Measurements from ENCODE around the gene KRT82. TPM values are rescaled to one million over a fixed set of nuclear protein-coding genes. Genes with fewer than 3 reads are reported as not detected.

The KRT82 gene
- total and polyA plus RNA-seq, 8 donors: not detected

DNA sequence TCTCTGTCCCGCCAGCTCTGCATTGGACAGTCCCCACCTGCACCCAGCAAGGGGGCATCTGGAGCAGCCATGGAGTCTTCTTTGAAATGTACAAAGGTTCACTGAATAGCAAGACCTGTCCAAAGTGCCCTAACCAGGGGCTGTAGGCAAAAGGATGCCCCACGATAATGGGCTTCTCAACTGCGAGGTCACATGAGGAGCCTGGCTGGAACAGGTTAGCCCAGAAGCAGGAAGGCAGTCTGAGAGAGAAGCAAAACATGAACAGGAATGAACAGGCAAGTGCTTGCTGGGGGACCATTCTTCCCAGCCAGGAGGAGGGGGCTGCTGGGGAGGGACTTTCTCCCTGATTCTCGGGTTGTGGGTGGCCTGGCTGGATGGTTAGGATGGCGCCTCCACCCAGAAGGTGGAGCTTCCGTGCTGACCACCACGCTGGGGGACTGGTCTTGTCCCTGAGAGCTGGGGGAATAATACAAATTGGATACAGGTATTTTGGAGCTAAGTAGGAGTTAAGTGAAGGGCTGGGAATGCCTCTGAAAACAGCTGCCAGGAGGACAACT, 46.0 kb downstream of the KRT82 start:
- Histone ChIP-seq H3K27ac (no peak overlapping the region), H3K9me3 (no peaks in the 10 kb centered on the region), H3K4me3 (no peak overlapping the region), H3K4me1 (no peaks in the 10 kb centered on the region), H3K27me3 (no peaks in the 10 kb centered on the region), H3K36me3 (no peaks in the 10 kb centered on the region)
- intact Hi-C loops (cut with DNase I): no loop called here
- no peak for ATAC-seq
- FAIRE-seq: no peak
- 87 to 90% methylated on average over 7 of the region's 7 CpGs for WGBS, 2 donors
- peak in 1 of 6 donors; percentile 43 for DNase-seq
- TF ChIP-seq, protein P1, sequence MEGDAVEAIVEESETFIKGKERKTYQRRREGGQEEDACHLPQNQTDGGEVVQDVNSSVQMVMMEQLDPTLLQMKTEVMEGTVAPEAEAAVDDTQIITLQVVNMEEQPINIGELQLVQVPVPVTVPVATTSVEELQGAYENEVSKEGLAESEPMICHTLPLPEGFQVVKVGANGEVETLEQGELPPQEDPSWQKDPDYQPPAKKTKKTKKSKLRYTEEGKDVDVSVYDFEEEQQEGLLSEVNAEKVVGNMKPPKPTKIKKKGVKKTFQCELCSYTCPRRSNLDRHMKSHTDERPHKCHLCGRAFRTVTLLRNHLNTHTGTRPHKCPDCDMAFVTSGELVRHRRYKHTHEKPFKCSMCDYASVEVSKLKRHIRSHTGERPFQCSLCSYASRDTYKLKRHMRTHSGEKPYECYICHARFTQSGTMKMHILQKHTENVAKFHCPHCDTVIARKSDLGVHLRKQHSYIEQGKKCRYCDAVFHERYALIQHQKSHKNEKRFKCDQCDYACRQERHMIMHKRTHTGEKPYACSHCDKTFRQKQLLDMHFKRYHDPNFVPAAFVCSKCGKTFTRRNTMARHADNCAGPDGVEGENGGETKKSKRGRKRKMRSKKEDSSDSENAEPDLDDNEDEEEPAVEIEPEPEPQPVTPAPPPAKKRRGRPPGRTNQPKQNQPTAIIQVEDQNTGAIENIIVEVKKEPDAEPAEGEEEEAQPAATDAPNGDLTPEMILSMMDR (IDR thresholded peaks at IDR 0.05): no peak

DNA sequence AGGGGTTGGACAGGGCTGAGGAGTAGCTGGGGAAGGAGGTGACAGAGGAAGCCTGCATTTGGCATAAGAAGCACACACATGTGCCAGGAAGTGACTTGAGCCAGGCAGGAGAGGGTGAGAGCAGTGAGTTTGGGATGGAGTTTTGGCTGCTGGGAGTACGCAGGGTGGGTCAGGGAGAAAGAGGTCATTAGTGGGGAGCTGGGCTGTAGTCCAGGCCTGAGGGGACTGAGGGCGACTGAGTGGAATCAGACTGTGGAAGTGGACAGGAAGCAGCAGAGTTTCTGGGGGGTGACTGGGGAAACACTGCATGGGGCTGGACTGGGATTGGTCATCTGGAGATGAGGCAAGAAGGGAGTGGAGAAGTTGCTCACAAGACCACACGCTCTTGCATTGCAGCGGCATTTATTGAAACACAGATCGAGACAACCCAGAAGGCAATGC, 46.5 kb downstream of the KRT82 start:
- Histone ChIP-seq H3K9me3 (no peaks in the 10 kb centered on the region), H3K27ac (no peak overlapping the region), H3K4me3 (no peak overlapping the region), H3K4me1 (no peaks in the 10 kb centered on the region), H3K27me3 (no peaks in the 10 kb centered on the region), H3K36me3 (no peaks in the 10 kb centered on the region)
- ATAC-seq (peak in 1 of 4 donors; percentile 14), DNase-seq (no peak), FAIRE-seq (no peak)
- 78 to 86% methylated on average over 5 of the region's 5 CpGs for WGBS, 2 donors
- intact Hi-C loops (cut with DNase I): no loop called here
- TF ChIP-seq, protein P1 (IDR thresholded peaks at IDR 0.05): no peak

DNA sequence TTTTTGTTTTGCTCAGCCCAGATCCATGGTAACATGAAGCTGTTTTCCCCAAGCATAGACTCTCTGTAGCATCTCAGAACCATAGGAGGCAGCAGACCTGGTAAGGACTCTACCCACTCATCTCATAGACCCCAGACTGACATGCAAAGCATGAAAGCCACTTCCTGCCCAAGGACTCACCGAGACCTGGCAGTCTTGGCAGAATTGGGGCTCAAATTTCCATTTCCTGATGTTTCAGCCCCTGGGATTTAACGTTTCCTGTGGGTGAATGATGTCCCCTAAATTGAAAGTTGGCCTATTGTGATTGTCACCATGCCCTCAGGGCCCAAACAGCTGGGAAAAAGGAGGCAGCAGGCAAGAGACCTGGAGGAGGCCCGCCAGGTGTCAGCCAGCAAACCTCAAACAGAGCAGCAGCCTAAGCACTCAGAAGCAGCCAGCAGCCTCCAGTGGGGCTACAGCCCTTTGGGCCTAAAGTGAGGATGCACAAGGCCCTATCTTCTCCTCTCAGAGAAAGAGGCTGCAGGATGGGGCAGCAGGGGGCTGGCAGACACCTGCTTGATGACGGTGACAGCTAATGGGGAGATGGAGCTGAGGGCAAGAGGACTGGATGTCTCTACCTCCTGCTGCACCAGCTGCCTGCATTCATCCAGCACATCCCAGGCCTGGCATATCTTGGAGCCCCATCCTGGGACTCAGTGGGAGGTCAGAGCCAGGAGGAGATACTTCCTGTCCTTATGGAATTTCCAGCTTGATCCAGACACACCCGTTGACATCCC, 47.4 kb downstream of the KRT82 start:
- Histone ChIP-seq H3K36me3 (no peaks in the 10 kb centered on the region), H3K27ac (no peak overlapping the region), H3K27me3 (no peaks in the 10 kb centered on the region), H3K9me3 (no peaks in the 10 kb centered on the region), H3K4me3 (no peak overlapping the region), H3K4me1 (no peaks in the 10 kb centered on the region)
- DNase-seq (no peak), FAIRE-seq (no peak), ATAC-seq (no peak)
- WGBS, 2 donors: 84 to 87% methylated on average over 5 of the region's 5 CpGs
- intact Hi-C loops (cut with DNase I): no loop called here
- TF ChIP-seq, protein P1 (IDR thresholded peaks at IDR 0.05): no peak

DNA sequence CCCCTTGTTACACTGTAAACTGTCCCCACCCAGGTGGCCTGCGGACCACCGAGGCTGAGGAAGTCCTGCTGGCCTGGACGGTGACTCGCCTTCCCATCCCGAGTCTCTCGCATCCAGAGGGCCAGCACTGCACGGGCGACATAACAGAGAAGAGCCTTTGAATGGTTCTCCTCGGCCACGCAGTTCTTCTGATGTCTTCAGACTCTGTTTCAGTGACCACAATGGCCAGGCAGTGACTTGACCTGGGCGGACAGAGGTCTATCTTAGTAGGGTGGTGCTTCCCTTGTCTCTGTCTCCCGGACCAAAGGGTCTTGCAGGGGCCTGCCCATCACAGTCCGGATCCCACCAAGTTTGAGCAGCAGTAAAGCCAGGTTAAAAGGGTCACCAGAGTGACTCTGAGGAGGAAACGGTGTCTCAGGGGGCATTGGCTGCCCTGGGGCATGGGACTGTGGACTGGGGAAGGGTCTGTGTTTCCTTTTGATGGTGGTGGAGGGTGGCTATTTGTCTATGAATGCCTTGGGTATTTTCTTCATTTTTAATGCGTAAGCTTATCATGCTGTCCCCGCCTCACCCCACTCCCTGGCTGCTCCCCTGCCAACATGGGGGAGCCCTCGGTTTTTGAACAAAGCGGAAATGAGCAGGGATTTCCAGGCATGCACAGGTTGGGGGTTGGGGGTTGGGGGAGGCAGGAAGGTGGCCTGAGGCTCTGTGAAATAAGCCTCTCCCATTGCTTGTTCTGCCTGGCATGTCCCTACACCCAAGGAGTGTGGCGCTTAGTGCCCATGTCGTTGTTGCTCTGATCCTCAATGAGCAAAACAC, 49.2 kb downstream of the KRT82 start:
- ATAC-seq (no peak), DNase-seq (no peak), FAIRE-seq (no peak)
- TF ChIP-seq, protein P1 (IDR thresholded peaks at IDR 0.05): no peak
- no peak overlapping the region for H3K4me3 ChIP-seq
- H3K27me3 ChIP-seq: no peaks in the 10 kb centered on the region
- H3K9me3 ChIP-seq: no peaks in the 10 kb centered on the region
- intact Hi-C loops (cut with DNase I): no loop called here
- H3K27ac ChIP-seq: no peak overlapping the region
- no peaks in the 10 kb centered on the region for H3K4me1 ChIP-seq
- H3K36me3 ChIP-seq: no peaks in the 10 kb centered on the region
- WGBS, 2 donors: 86 to 92% methylated on average over 20 of the region's 20 CpGs
